Transverse colon (tissue), 4 donors: Measurements from ENCODE around the gene AP1B1. TPM values are rescaled to one million over a fixed set of nuclear protein-coding genes. Genes with fewer than 3 reads are reported as not detected.

Experiments used
- DNase-seq: peaks from one replicate; pipeline ENCODE4 v3.0.0-alpha.2; 2019
- H3K27ac ChIP-seq, 4 donors: fragments of 200-600 bp; sonication (generic); 2 replicates each; pipeline ENCODE4 v1.5.1; 2016 to 2018; ENCODE audit warnings: inconsistent platforms in 4 of 4
- H3K27me3 ChIP-seq: fragments of 200-600 bp; sonication (generic); 2 replicates; pipeline ENCODE4 v1.5.1; 2017; ENCODE audit warnings: inconsistent platforms
- H3K36me3 ChIP-seq, 4 donors: fragments of 200-600 bp; sonication (generic); 2 replicates each; pipeline ENCODE4 v1.5.1; 2017 to 2019; ENCODE audit warnings: inconsistent platforms in 4 of 4
- H3K4me1 ChIP-seq, 4 donors: fragments of 200-600 bp; sonication (generic); 2 replicates each; pipeline ENCODE4 v1.5.1; 2017 to 2020; ENCODE audit warnings: inconsistent platforms in 4 of 4
- H3K4me3 ChIP-seq, 4 donors: fragments of 200-600 bp; sonication (generic); 1 replicate in 1 of 4; 2 replicates in 3 of 4; pipeline versions ENCODE4 v1.5.1 to v1.6.1; 2017 to 2019; ENCODE audit warnings: inconsistent platforms in 4 of 4
- H3K9me3 ChIP-seq, 2 donors: fragments of 200-600 bp; sonication (generic); 2 replicates each; pipeline ENCODE4 v1.5.1; 2017 to 2019; ENCODE audit warnings: inconsistent platforms in 2 of 2
- CTCF ChIP-seq, 5 experiments: fragments of 200-600 bp in 3 of 5; fragments of 450-650 bp in 2 of 5; sonication (generic) in 3 of 5; IDR thresholded peaks; 1 replicate in 2 of 5; 2 replicates in 3 of 5; pipeline ENCODE4 v1.5.1; 2016 to 2017; ENCODE audit warnings: antibody characterized with exemption in 5 of 5, inconsistent platforms in 3 of 5, mild to moderate bottlenecking in 2 of 5, moderate library complexity in 1 of 5
- EP300 ChIP-seq: sonication (generic); formaldehyde crosslinking; IDR thresholded peaks from one replicate; pipeline ENCODE4 v1.6.1; 2017; ENCODE audit warnings: antibody characterized with exemption, low read depth
- POLR2A ChIP-seq: fragments of 450-650 bp; IDR thresholded peaks from one replicate; pipeline ENCODE4 v1.6.1; 2016; ENCODE audit warnings: antibody characterized with exemption, mild to moderate bottlenecking, moderate library complexity
- POLR2AphosphoS5 ChIP-seq, 3 donors: sonication (generic); formaldehyde crosslinking; IDR thresholded peaks; one replicate each; pipeline ENCODE4 v1.6.1; 2016; ENCODE audit warnings: antibody characterized with exemption in 3 of 3
- WGBS, 2 donors: methylation state at CpG; one replicate each; pipeline ENCODE4 v1.1.5; 2018; ENCODE audit warnings: low coverage in 1 of 2; 5-methylcytosine and 5-hydroxymethylcytosine counted together
- in situ Hi-C, 4 donors: fragments of 200-750 bp; cut with MboI; loops; one replicate each; pipeline versions ENCODE4 v1.15.0 to v1.15.1; 2017; ENCODE audit warnings: low sequenced_read_pairs in 3 of 4, low pct_ligation_motif_present in 1 of 4, low pct_unique_long_range_greater_than_20kb in 1 of 4
- intact Hi-C: fragments of 100-400 bp; cut with DNase I; formaldehyde crosslinking; loops from one replicate; pipeline ENCODE4 v1.15.1; 2023; ENCODE audit warnings: low total_unique reads
- total RNA-seq, 4 donors: library from RNA; depleted of rRNA; stranded (reverse); fragments of >200 nt; gene quantifications; one replicate each; pipeline ENCODE4 v1.1.0, GENCODE V29; 2016

The AP1B1 gene
- total RNA-seq, 4 donors from 2014 or later: 45.6 to 107 (median 92.4) TPM

GRCh38 chr22:29325785-29326315 lies 62.5 kb downstream of the AP1B1 start:
- whole genome bisulfite sequencing, 2 donors: 58 to 76% methylated on average over 7 to 9 of the region's 9 CpGs
- Histone ChIP-seq H3K27ac (no peak overlapping the region), H3K4me3 (no peak overlapping the region), H3K4me1 (no peaks in the 10 kb centered on the region), H3K36me3 (peaks cover 0 to 10% (median 4%) of the 10 kb centered on the region in 4 donors), H3K27me3 (no peaks in the 10 kb centered on the region), H3K9me3 (no peaks in the 10 kb centered on the region)
- TF ChIP-seq POLR2AphosphoS5 (IDR thresholded peaks at IDR 0.05) (no peak), POLR2A (no peak)
- intact Hi-C loops (no loop called here), in situ Hi-C loops (no loop called here)
- no peak for DNase-seq

GRCh38 chr22:29325356-29325755 lies 63.0 kb downstream of the AP1B1 start:
- Histone ChIP-seq H3K27ac (no peak overlapping the region), H3K9me3 (no peaks in the 10 kb centered on the region), H3K4me1 (no peaks in the 10 kb centered on the region), H3K27me3 (no peaks in the 10 kb centered on the region), H3K4me3 (no peak overlapping the region), H3K36me3 (peaks cover 0 to 10% (median 4%) of the 10 kb centered on the region in 4 donors)
- 85% methylated on average over 8 of the region's 8 CpGs; no CpG with 5 or more reads in 1 of the 2 donors for WGBS, 2 donors
- in situ Hi-C loops: no loop called here
- intact Hi-C loops: no loop called here
- DNase-seq: no peak
- TF ChIP-seq POLR2AphosphoS5 (IDR thresholded peaks at IDR 0.05) (no peak), POLR2A (no peak), CTCF (IDR thresholded peaks at IDR 0.05) (no peak), EP300 (no peak)

GRCh38 chr22:29323641-29324040 lies 64.7 kb downstream of the AP1B1 start:
- Histone ChIP-seq H3K27ac (no peak overlapping the region), H3K4me1 (no peaks in the 10 kb centered on the region), H3K9me3 (no peaks in the 10 kb centered on the region), H3K36me3 (peaks cover 0 to 8% (median 2%) of the 10 kb centered on the region in 4 donors), H3K4me3 (no peak overlapping the region), H3K27me3 (no peaks in the 10 kb centered on the region)
- intact Hi-C loops: no loop called here
- TF ChIP-seq CTCF (IDR thresholded peaks at IDR 0.05): no peak
- TF ChIP-seq POLR2A: no peak
- no peak for TF ChIP-seq POLR2AphosphoS5 (IDR thresholded peaks at IDR 0.05)
- TF ChIP-seq EP300: no peak
- DNase-seq: no peak
- in situ Hi-C loops: no loop called here

GRCh38 chr22:29320546-29320945 lies 67.8 kb downstream of the AP1B1 start:
- WGBS, 2 donors: 40 to 55% methylated on average over 1 of the region's 1 CpG
- Histone ChIP-seq H3K9me3 (no peaks in the 10 kb centered on the region), H3K36me3 (no peaks in the 10 kb centered on the region), H3K27me3 (peaks cover 18% of the 10 kb centered on the region), H3K4me3 (no peak overlapping the region), H3K4me1 (peaks cover 3 to 5% (median 4%) of the 10 kb centered on the region in 4 donors), H3K27ac (no peak overlapping the region)
- in situ Hi-C loops (no loop called here), intact Hi-C loops (no loop called here)
- DNase-seq: no peak
- TF ChIP-seq POLR2AphosphoS5 (IDR thresholded peaks at IDR 0.05) (no peak), CTCF (IDR thresholded peaks at IDR 0.05) (no peak), POLR2A (no peak), EP300 (no peak)

GRCh38 chr22:29319072-29319471 lies 69.3 kb downstream of the AP1B1 start:
- H3K36me3 ChIP-seq: no peaks in the 10 kb centered on the region
- in situ Hi-C loops: no loop called here
- no peak overlapping the region for H3K4me3 ChIP-seq
- H3K9me3 ChIP-seq: no peaks in the 10 kb centered on the region
- peaks cover 33% of the 10 kb centered on the region for H3K27me3 ChIP-seq
- H3K4me1 ChIP-seq: peaks cover 12 to 20% (median 19%) of the 10 kb centered on the region in 4 donors
- H3K27ac ChIP-seq: no peak overlapping the region
- TF ChIP-seq POLR2A (no peak), CTCF (IDR thresholded peaks at IDR 0.05) (no peak), EP300 (no peak), POLR2AphosphoS5 (IDR thresholded peaks at IDR 0.05) (no peak)
- no peak for DNase-seq
- 70% methylated on average over 2 of the region's 2 CpGs; no CpG with 5 or more reads in 1 of the 2 donors for WGBS, 2 donors
- intact Hi-C loops: no loop called here
